RPMI7951 (cell line): ENCODE data around the gene SH3BGRL2. TPM values are rescaled to one million over a fixed set of nuclear protein-coding genes. Genes with fewer than 3 reads are reported as not detected.

ENCODE experiments used
- DNase-seq: peaks from one replicate; pipeline ENCODE4 v3.0.0-alpha.2; 2012; ENCODE audit warnings: low read depth
- total RNA-seq: library from RNA; depleted of rRNA; stranded (reverse); fragments of >200 nt; shearing (Covaris generic); gene quantifications from 2 replicates; pipeline ENCODE4 v1.2.3, GENCODE V29; 2014; rRNA removed

SH3BGRL2 gene
- 0.36 and 0.59 TPM in 2 replicates for total RNA-seq

GRCh38 chr6:79630883-79631692, at the start of gene SH3BGRL2:
TSS of gene SH3BGRL2 (plus strand) at chr6:79631329. CDS start at chr6:79631462, 133 bp downstream.
- DNase-seq, result peak; percentile 43

- no peak for DNase-seq
These were observed 46.8 kb upstream of the SH3BGRL2 start for GRCh38 chr6:79584332-79584731.

GRCh38 chr6:79586548-79586947, 44.6 kb upstream of the SH3BGRL2 start:
- no peak for DNase-seq

GRCh38 chr6:79589701-79590100, 41.4 kb upstream of the SH3BGRL2 start:
- DNase-seq, result no peak

GRCh38 chr6:79597155-79597554, 34.0 kb upstream of the SH3BGRL2 start:
- DNase-seq, result no peak

- no peak for DNase-seq
These were observed 33.1 kb upstream of the SH3BGRL2 start for GRCh38 chr6:79598012-79598411.

GRCh38 chr6:79599725-79600259, 31.3 kb upstream of the SH3BGRL2 start:
- no peak for DNase-seq

- no peak for DNase-seq
These were observed 30.8 kb upstream of the SH3BGRL2 start for GRCh38 chr6:79600313-79600712.

- peak; percentile 21 for DNase-seq
These were observed 30.1 kb upstream of the SH3BGRL2 start for GRCh38 chr6:79600812-79601609.

- DNase-seq, result no peak
These were observed 28.3 kb upstream of the SH3BGRL2 start for GRCh38 chr6:79602859-79603258.

GRCh38 chr6:79604583-79605037, 26.5 kb upstream of the SH3BGRL2 start:
- DNase-seq, result peak; percentile 3

- no peak for DNase-seq
These were observed 26.1 kb upstream of the SH3BGRL2 start for GRCh38 chr6:79605061-79605460.

GRCh38 chr6:79605968-79606764, 25.0 kb upstream of the SH3BGRL2 start:
- DNase-seq, result no peak

GRCh38 chr6:79607000-79607399, 24.1 kb upstream of the SH3BGRL2 start:
- DNase-seq, result no peak

- DNase-seq, result no peak
These were observed 22.6 kb upstream of the SH3BGRL2 start for GRCh38 chr6:79608334-79609224.

- no peak for DNase-seq
These were observed 21.9 kb upstream of the SH3BGRL2 start for GRCh38 chr6:79609225-79609595.

- no peak for DNase-seq
These were observed 20.7 kb upstream of the SH3BGRL2 start for GRCh38 chr6:79610306-79611009.

GRCh38 chr6:79612457-79612856, 18.7 kb upstream of the SH3BGRL2 start:
- DNase-seq, result no peak

- no peak for DNase-seq
These were observed 18.2 kb upstream of the SH3BGRL2 start for GRCh38 chr6:79612918-79613317.

GRCh38 chr6:79613912-79614311, 17.2 kb upstream of the SH3BGRL2 start:
- no peak for DNase-seq
